HG02852 (cell line): ENCODE results near the gene CUX1.
"Not testable (repeated sequence)": the region's sequence is repeated elsewhere in the genome, so short reads cannot be mapped to it uniquely, and the experiment has no call there.

Source experiments
- ATAC-seq: cut with Tn5 transposase; IDR thresholded peaks from one replicate; pipeline ENCODE4 v1.9.1; 2021; ENCODE audit warnings: mild to moderate bottlenecking, moderate library complexity; ENCODE audit not compliant: unreplicated experiment

Gene CUX1

GRCh38 chr7:102165136-102165535, 347.7 kb downstream of the CUX1 start:
- ATAC-seq, result no peak

- no peak for ATAC-seq
Measured at GRCh38 chr7:102167254-102167653, 349.8 kb downstream of the CUX1 start.

GRCh38 chr7:102169651-102170392, 352.4 kb downstream of the CUX1 start:
- ATAC-seq, result no peak

GRCh38 chr7:102170393-102170970, 353.1 kb downstream of the CUX1 start:
- ATAC-seq, result no peak

GRCh38 chr7:102173669-102174068, 356.2 kb downstream of the CUX1 start:
- no peak for ATAC-seq

- no peak for ATAC-seq
Measured at GRCh38 chr7:102175423-102176170, 358.2 kb downstream of the CUX1 start.

GRCh38 chr7:102178410-102178809, 361.0 kb downstream of the CUX1 start:
- ATAC-seq, result no peak

- ATAC-seq, result no peak
Measured at GRCh38 chr7:102180727-102181126, 363.3 kb downstream of the CUX1 start.

- no peak for ATAC-seq
Measured at GRCh38 chr7:102181517-102181916, 364.1 kb downstream of the CUX1 start.

GRCh38 chr7:102182016-102182415, 364.6 kb downstream of the CUX1 start:
- ATAC-seq, result no peak

GRCh38 chr7:102183848-102184247, 366.4 kb downstream of the CUX1 start:
- ATAC-seq, result not testable (repeated sequence)

- no peak for ATAC-seq
Measured at GRCh38 chr7:102184303-102184702, 366.9 kb downstream of the CUX1 start.

- ATAC-seq, result no peak
Measured at GRCh38 chr7:102185796-102186195, 368.4 kb downstream of the CUX1 start.

- no peak for ATAC-seq
Measured at GRCh38 chr7:102186306-102186705, 368.9 kb downstream of the CUX1 start.

GRCh38 chr7:102188746-102189145, 371.3 kb downstream of the CUX1 start:
- no peak for ATAC-seq

- no peak for ATAC-seq
Measured at GRCh38 chr7:102189756-102190155, 372.3 kb downstream of the CUX1 start.

GRCh38 chr7:102190776-102191350, 373.4 kb downstream of the CUX1 start:
- ATAC-seq, result no peak

GRCh38 chr7:102191556-102192379, 374.3 kb downstream of the CUX1 start:
- ATAC-seq, result no peak

GRCh38 chr7:102192790-102193189, 375.4 kb downstream of the CUX1 start:
- no peak for ATAC-seq

GRCh38 chr7:102193806-102194205, 376.4 kb downstream of the CUX1 start:
- no peak for ATAC-seq

GRCh38 chr7:102195361-102195760, 377.9 kb downstream of the CUX1 start:
- ATAC-seq, result no peak
